Spleen (tissue), 11 donors: Measurements from ENCODE around the gene ALDH1L1. TPM values are rescaled to one million over a fixed set of nuclear protein-coding genes. Genes with fewer than 3 reads are reported as not detected.

Source experiments
- DNase-seq: peaks from one replicate; pipeline ENCODE4 v3.0.0-alpha.2; 2020
- H3K27ac ChIP-seq, 8 donors: fragments of 200-600 bp; sonication (generic) in 7 of 8; 1 replicate in 4 of 8; 2 replicates in 4 of 8; pipeline versions ENCODE4 v1.5.0 to v1.8.0; 2016 to 2021; ENCODE audit warnings: inconsistent platforms in 4 of 8, mild to moderate bottlenecking in 4 of 8, moderate library complexity in 1 of 8
- H3K27me3 ChIP-seq, 7 donors: fragments of 200-600 bp; sonication (generic) in 6 of 7; replicated peaks in 1 of 7; 1 replicate in 4 of 7; 2 replicates in 3 of 7; pipeline versions ENCODE4 v1.5.0 to v1.8.0; 2016 to 2021; ENCODE audit warnings: inconsistent platforms in 3 of 7, mild to moderate bottlenecking in 1 of 7
- H3K36me3 ChIP-seq, 6 donors: fragments of 200-600 bp; sonication (generic) in 5 of 6; 1 replicate in 4 of 6; 2 replicates in 2 of 6; pipeline versions ENCODE4 v1.5.0 to v1.8.0; 2016 to 2021; ENCODE audit warnings: inconsistent platforms in 2 of 6
- H3K4me1 ChIP-seq, 6 donors: fragments of 200-600 bp; sonication (generic) in 5 of 6; 1 replicate in 3 of 6; 2 replicates in 3 of 6; pipeline versions ENCODE4 v1.5.0 to v1.8.0; 2016 to 2021; ENCODE audit warnings: inconsistent platforms in 3 of 6
- H3K4me3 ChIP-seq, 8 donors: fragments of 200-600 bp; sonication (generic) in 7 of 8; 1 replicate in 4 of 8; 2 replicates in 4 of 8; pipeline versions ENCODE4 v1.5.0 to v1.8.0; 2016 to 2021; ENCODE audit warnings: inconsistent platforms in 4 of 8, mild to moderate bottlenecking in 4 of 8, moderate library complexity in 2 of 8
- H3K9me3 ChIP-seq, 8 donors: fragments of 200-600 bp; sonication (generic) in 7 of 8; 1 replicate in 4 of 8; 2 replicates in 4 of 8; pipeline versions ENCODE4 v1.5.0 to v1.8.0; 2016 to 2021; ENCODE audit warnings: inconsistent platforms in 4 of 8
- CTCF ChIP-seq, 11 experiments: fragments of 200-600 bp in 7 of 11; fragments of 450-650 bp in 4 of 11; sonication (generic) in 4 of 11; IDR thresholded peaks in 8 of 11; conservative IDR thresholded peaks in 3 of 11; 1 replicate in 7 of 11; 2 replicates in 4 of 11; pipeline versions ENCODE4 v1.4.0 to v1.8.0; 2016 to 2021; ENCODE audit warnings: antibody characterized with exemption in 11 of 11, inconsistent platforms in 4 of 11, mild to moderate bottlenecking in 1 of 11
- POLR2A ChIP-seq, 3 donors: fragments of 450-650 bp; IDR thresholded peaks; one replicate each; pipeline ENCODE4 v1.5.1; 2017; ENCODE audit warnings: antibody characterized with exemption in 3 of 3, mild to moderate bottlenecking in 1 of 3
- POLR2AphosphoS5 ChIP-seq, 3 donors: sonication (generic); formaldehyde crosslinking; IDR thresholded peaks; one replicate each; pipeline ENCODE4 v1.5.1; 2017; ENCODE audit warnings: antibody characterized with exemption in 3 of 3
- WGBS, 5 donors: extraction: QIAGEN DNeasy Blood & Tissue Kit in 3 of 5; methylation state at CpG; one replicate each; pipeline versions ENCODE4 v1.1.5 to v1.1.7; 2013 to 2018; 5-methylcytosine and 5-hydroxymethylcytosine counted together
- intact Hi-C: fragments of 100-400 bp; cut with DNase I; formaldehyde crosslinking; loops from one replicate; pipeline ENCODE4 v1.15.0; 2023; ENCODE audit warnings: low total_unique reads
- polyA plus RNA-seq, 3 donors: library from polyadenylated mRNA; stranded (reverse); fragments of 200-250 nt; gene quantifications; one replicate each; pipeline ENCODE4 v1.2.1, GENCODE V29; 2013
- total RNA-seq, 7 donors: library from RNA; depleted of rRNA in 3 of 7; stranded (reverse); fragments of >200 nt in 3 of 7; fragmentation: NEBNext Ultra II Directional in 4 of 7; extraction: Animal tissue kit (Norgen Biotek cat#: 25700) in 4 of 7; gene quantifications; one replicate each; pipeline versions ENCODE4 v1.1.0 to v1.2.1, GENCODE V29; 2016 to 2021
- donor health status: healthy with polysubstance abuse.
- donor health status: DM: no; HTN: no; CAD: no; lungs with moderate emphysema.
- donor health status: DM: no; HTN: no; CAD: no.
- donor health status: Bipolar disorder and iron deficiency.
- donor health status: healthy.
- donor health status: DM: no; HTN: no; CAD: no.
- donor health status: DM: yes; HTN: yes; CAD: no.

The ALDH1L1 gene
- total and polyA plus RNA-seq, 10 donors: 0.09 to 1.3 (median 0.29) TPM; not detected in 3

GRCh38 chr3:126113238-126113555, 67.2 kb downstream of the ALDH1L1 start:
- no peaks in the 10 kb centered on the region for H3K36me3 ChIP-seq
- no peak overlapping the region for H3K27ac ChIP-seq
- TF ChIP-seq POLR2A (IDR thresholded peaks at IDR 0.05) (no peak), CTCF (IDR thresholded peaks at IDR 0.05 in 8 of 11, conservative IDR thresholded peaks at IDR 0.05 in 3 of 11) (no peak), POLR2AphosphoS5 (IDR thresholded peaks at IDR 0.05) (no peak)
- H3K4me3 ChIP-seq: no peak overlapping the region
- H3K27me3 ChIP-seq: peaks cover 0 to 5% (median 0%) of the 10 kb centered on the region in 7 donors
- intact Hi-C loops: no loop called here
- H3K4me1 ChIP-seq: no peaks in the 10 kb centered on the region
- 85 to 98% (median 88%) methylated on average over 4 to 6 of the region's 6 CpGs for WGBS, 5 donors
- no peak for DNase-seq
- H3K9me3 ChIP-seq: no peaks in the 10 kb centered on the region

GRCh38 chr3:126112531-126113237, 67.7 kb downstream of the ALDH1L1 start:
- no peaks in the 10 kb centered on the region for H3K9me3 ChIP-seq

GRCh38 chr3:126111566-126112475, 68.6 kb downstream of the ALDH1L1 start:
- intact Hi-C loops: no loop called here
- H3K36me3 ChIP-seq: no peaks in the 10 kb centered on the region
- no peak for TF ChIP-seq CTCF (IDR thresholded peaks at IDR 0.05 in 8 of 11, conservative IDR thresholded peaks at IDR 0.05 in 3 of 11)
- TF ChIP-seq POLR2A (IDR thresholded peaks at IDR 0.05): no peak
- TF ChIP-seq POLR2AphosphoS5 (IDR thresholded peaks at IDR 0.05): no peak
- no peaks in the 10 kb centered on the region for H3K4me1 ChIP-seq
- no peak overlapping the region for H3K4me3 ChIP-seq
- H3K9me3 ChIP-seq: no peaks in the 10 kb centered on the region
- WGBS, 5 donors: 86 to 94% (median 88%) methylated on average over 14 to 18 of the region's 18 CpGs
- no peak overlapping the region for H3K27ac ChIP-seq
- no peaks in the 10 kb centered on the region for H3K27me3 ChIP-seq
- DNase-seq: peak; percentile 68

More at GRCh38 chr3:126112531-126113237, 67.7 kb downstream of the ALDH1L1 start:
- DNase-seq: peak; percentile 65
- no peaks in the 10 kb centered on the region for H3K36me3 ChIP-seq
- no peaks in the 10 kb centered on the region for H3K27me3 ChIP-seq
- H3K4me3 ChIP-seq: no peak overlapping the region
- no peak overlapping the region for H3K27ac ChIP-seq
- no peak for TF ChIP-seq POLR2A (IDR thresholded peaks at IDR 0.05)
- no peak for TF ChIP-seq POLR2AphosphoS5 (IDR thresholded peaks at IDR 0.05)
- no peak for TF ChIP-seq CTCF (IDR thresholded peaks at IDR 0.05 in 8 of 11, conservative IDR thresholded peaks at IDR 0.05 in 3 of 11)
- intact Hi-C loops: no loop called here
- 89 to 94% (median 91%) methylated on average over 10 to 13 of the region's 13 CpGs for WGBS, 5 donors
- no peaks in the 10 kb centered on the region for H3K4me1 ChIP-seq

- H3K4me1 ChIP-seq: no peaks in the 10 kb centered on the region
- no peak overlapping the region for H3K27ac ChIP-seq
- intact Hi-C loops: no loop called here
- DNase-seq: peak; percentile 65
- H3K36me3 ChIP-seq: no peaks in the 10 kb centered on the region
- TF ChIP-seq POLR2AphosphoS5 (IDR thresholded peaks at IDR 0.05) (no peak), CTCF (IDR thresholded peaks at IDR 0.05 in 8 of 11, conservative IDR thresholded peaks at IDR 0.05 in 3 of 11) (no peak)
- no peaks in the 10 kb centered on the region for H3K27me3 ChIP-seq
- WGBS, 5 donors: 81 to 93% (median 89%) methylated on average over 5 to 10 of the region's 10 CpGs
- H3K4me3 ChIP-seq: no peak overlapping the region
- no peaks in the 10 kb centered on the region for H3K9me3 ChIP-seq
Observed at GRCh38 chr3:126111126-126111551, 69.2 kb downstream of the ALDH1L1 start.
